Osteoblast (primary cell): Measurements from ENCODE around the gene RPL22L1. TPM values are rescaled to one million over a fixed set of nuclear protein-coding genes. Genes with fewer than 3 reads are reported as not detected.
A peak's percentile ranks its signal among the peaks of the same experiment; 100 is the strongest.

Source experiments
- DNase-seq: peaks from one replicate; pipeline ENCODE4 v3.0.0; 2011; ENCODE audit warnings: low spot score, mixed read lengths; ENCODE audit not compliant: insufficient read length; ENCODE audit errors: missing footprints
- H2AFZ ChIP-seq: 2 replicates; pipeline ENCODE4 v1.6.0; 2011; ENCODE audit warnings: mild to moderate bottlenecking, low read length
- H3K27ac ChIP-seq: 2 replicates; pipeline ENCODE4 v1.5.1; 2011; ENCODE audit warnings: mild to moderate bottlenecking, low read depth, low read length, moderate library complexity
- H3K27me3 ChIP-seq: 2 replicates; pipeline ENCODE4 v1.6.0; 2012; ENCODE audit warnings: mild to moderate bottlenecking, control low read depth, inconsistent platforms, low read length, moderate library complexity; ENCODE audit not compliant: insufficient read depth
- H3K36me3 ChIP-seq: 2 replicates; pipeline ENCODE4 v1.5.1; 2011; ENCODE audit warnings: mild to moderate bottlenecking, low read length, control low read depth, moderate library complexity; ENCODE audit not compliant: insufficient read depth
- H3K4me1 ChIP-seq: 2 replicates; pipeline ENCODE4 v1.5.1; 2011; ENCODE audit warnings: mild to moderate bottlenecking, low read length, control low read depth, moderate library complexity; ENCODE audit not compliant: insufficient read depth
- H3K4me2 ChIP-seq: 2 replicates; pipeline ENCODE4 v1.6.0; 2011; ENCODE audit warnings: mild to moderate bottlenecking, low read length; ENCODE audit not compliant: insufficient read depth
- H3K4me3 ChIP-seq: fragments of 200-600 bp; sonication (generic); 3 replicates; pipeline ENCODE4 v1.5.1; 2012; ENCODE audit warnings: mild to moderate bottlenecking, low read length, inconsistent platforms; ENCODE audit not compliant: insufficient read depth
- H3K79me2 ChIP-seq: 2 replicates; pipeline ENCODE4 v1.6.0; 2012; ENCODE audit warnings: mild to moderate bottlenecking, low read length, control low read depth, inconsistent platforms; ENCODE audit not compliant: insufficient read depth
- H3K9me3 ChIP-seq: 2 replicates; pipeline ENCODE4 v1.5.1; 2011; ENCODE audit warnings: low read depth, low read length, control low read depth
- H4K20me1 ChIP-seq: 2 replicates; pipeline ENCODE4 v1.6.0; 2012; ENCODE audit warnings: mild to moderate bottlenecking, low read length, control low read depth; ENCODE audit not compliant: insufficient read depth
- total RNA-seq: library from RNA; depleted of rRNA; stranded (reverse); fragments of >200 nt; gene quantifications from 2 replicates; pipeline ENCODE4 v1.2.3, GENCODE V29; 2012
- TF ChIP-seq, protein P1 (sequence below): IDR thresholded peaks from 2 replicates; pipeline ENCODE4 v1.5.1; 2011; ENCODE audit warnings: mild to moderate bottlenecking, low read depth, low read length, moderate library complexity; ENCODE audit errors: extremely low read depth

Gene RPL22L1
- total RNA-seq, 1 donor: 297 TPM

DNA sequence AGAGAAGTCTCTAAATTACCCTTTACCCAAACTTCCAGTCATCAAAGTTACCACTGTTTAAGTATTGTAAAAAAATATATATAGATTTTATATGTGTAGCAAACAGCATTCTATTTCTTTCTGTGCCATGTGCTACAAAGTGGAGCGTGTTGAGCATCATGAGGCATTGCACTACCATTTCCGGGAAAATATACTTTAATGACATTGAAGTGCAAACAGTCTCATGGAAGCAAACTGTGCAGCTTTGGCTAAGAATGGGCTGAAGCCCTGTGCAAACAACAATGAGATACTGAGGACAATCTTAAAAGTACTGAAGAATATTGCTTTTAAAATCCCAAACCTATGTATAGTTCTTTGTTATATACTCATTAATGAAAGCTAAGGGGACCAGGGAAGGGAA lies 6.5 kb upstream of the RPL22L1 start:
- Histone ChIP-seq H4K20me1 (no peaks in the 10 kb centered on the region), H3K79me2 (no peaks in the 10 kb centered on the region), H3K36me3 (no peaks in the 10 kb centered on the region), H3K4me2 (no peak overlapping the region), H3K9me3 (no peaks in the 10 kb centered on the region), H3K4me1 (no peaks in the 10 kb centered on the region), H2AFZ (no peak overlapping the region), H3K27me3 (no peaks in the 10 kb centered on the region), H3K27ac (no peak overlapping the region), H3K4me3 (no peak overlapping the region)
- no peak for DNase-seq
- TF ChIP-seq, protein P1, sequence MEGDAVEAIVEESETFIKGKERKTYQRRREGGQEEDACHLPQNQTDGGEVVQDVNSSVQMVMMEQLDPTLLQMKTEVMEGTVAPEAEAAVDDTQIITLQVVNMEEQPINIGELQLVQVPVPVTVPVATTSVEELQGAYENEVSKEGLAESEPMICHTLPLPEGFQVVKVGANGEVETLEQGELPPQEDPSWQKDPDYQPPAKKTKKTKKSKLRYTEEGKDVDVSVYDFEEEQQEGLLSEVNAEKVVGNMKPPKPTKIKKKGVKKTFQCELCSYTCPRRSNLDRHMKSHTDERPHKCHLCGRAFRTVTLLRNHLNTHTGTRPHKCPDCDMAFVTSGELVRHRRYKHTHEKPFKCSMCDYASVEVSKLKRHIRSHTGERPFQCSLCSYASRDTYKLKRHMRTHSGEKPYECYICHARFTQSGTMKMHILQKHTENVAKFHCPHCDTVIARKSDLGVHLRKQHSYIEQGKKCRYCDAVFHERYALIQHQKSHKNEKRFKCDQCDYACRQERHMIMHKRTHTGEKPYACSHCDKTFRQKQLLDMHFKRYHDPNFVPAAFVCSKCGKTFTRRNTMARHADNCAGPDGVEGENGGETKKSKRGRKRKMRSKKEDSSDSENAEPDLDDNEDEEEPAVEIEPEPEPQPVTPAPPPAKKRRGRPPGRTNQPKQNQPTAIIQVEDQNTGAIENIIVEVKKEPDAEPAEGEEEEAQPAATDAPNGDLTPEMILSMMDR: no peak

DNA sequence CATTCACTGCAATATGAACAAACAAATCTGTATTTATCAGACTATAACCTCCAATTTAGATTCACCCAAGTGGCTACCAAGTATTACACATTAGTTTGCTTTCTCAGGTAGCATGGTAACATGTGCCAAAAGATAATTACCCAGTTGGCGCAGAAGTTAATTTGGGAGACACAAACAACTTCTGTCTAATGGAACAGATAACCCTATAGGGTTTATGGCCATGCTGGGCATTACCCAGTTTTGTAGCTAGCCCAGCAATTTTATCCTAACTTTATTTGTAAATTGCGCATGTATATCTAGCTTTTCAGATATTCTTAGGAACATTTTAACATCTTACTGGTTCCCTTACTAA lies 780 bp downstream of the RPL22L1 start:
- Histone ChIP-seq H3K4me1 (peaks cover 22% of the 10 kb centered on the region), H3K36me3 (peaks cover 32% of the 10 kb centered on the region), H3K4me3 (peak overlapping the region; percentile 85), H3K27me3 (no peaks in the 10 kb centered on the region), H3K4me2 (peak overlapping the region; percentile 97), H2AFZ (peak overlapping the region; percentile 8), H3K9me3 (no peaks in the 10 kb centered on the region), H4K20me1 (peaks cover 22% of the 10 kb centered on the region), H3K27ac (peak overlapping the region; percentile 92), H3K79me2 (peaks cover 13% of the 10 kb centered on the region)
- no peak for DNase-seq
- TF ChIP-seq, protein P1: no peak

DNA sequence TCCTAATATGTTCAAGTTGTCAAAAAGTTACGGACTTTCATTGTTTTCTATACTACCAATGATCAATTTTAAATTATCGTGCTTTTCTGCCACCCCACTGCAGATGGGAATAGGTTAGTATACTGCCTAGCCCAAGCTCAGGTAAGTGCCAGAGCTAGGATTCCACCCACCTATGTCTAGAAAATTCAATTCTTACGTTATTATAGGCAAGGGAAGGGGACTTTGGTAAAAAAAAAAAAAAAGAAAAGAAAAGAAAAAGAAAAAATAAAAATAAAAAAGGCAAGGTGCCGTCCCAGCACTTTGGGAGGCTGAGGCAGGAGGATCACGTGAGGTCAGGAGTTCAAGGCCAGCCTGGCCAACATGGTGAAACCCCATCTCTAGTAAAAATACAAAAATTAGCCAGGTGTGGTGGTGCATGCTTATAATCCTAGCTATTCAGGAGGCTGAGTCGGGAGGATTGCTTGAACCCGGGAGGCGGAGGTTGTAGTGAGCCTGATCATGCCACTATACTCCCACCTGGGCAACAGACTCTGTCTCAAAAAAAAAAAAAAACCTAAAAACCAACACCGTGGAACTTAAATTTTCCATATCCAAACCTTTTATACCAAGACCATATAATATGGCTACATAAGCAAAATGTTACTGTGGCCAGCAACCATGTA lies 1.3 kb downstream of the RPL22L1 start:
- no peaks in the 10 kb centered on the region for H3K27me3 ChIP-seq
- DNase-seq: no peak
- TF ChIP-seq, protein P1: no peak
- peaks cover 32% of the 10 kb centered on the region for H3K36me3 ChIP-seq
- H3K79me2 ChIP-seq: peaks cover 13% of the 10 kb centered on the region
- peak overlapping the region; percentile 92 for H3K27ac ChIP-seq
- H2AFZ ChIP-seq: no peak overlapping the region
- peak overlapping the region; percentile 97 for H3K4me2 ChIP-seq
- H3K4me3 ChIP-seq: peak overlapping the region; percentile 85
- H3K9me3 ChIP-seq: no peaks in the 10 kb centered on the region
- peaks cover 22% of the 10 kb centered on the region for H3K4me1 ChIP-seq
- peaks cover 22% of the 10 kb centered on the region for H4K20me1 ChIP-seq

DNA sequence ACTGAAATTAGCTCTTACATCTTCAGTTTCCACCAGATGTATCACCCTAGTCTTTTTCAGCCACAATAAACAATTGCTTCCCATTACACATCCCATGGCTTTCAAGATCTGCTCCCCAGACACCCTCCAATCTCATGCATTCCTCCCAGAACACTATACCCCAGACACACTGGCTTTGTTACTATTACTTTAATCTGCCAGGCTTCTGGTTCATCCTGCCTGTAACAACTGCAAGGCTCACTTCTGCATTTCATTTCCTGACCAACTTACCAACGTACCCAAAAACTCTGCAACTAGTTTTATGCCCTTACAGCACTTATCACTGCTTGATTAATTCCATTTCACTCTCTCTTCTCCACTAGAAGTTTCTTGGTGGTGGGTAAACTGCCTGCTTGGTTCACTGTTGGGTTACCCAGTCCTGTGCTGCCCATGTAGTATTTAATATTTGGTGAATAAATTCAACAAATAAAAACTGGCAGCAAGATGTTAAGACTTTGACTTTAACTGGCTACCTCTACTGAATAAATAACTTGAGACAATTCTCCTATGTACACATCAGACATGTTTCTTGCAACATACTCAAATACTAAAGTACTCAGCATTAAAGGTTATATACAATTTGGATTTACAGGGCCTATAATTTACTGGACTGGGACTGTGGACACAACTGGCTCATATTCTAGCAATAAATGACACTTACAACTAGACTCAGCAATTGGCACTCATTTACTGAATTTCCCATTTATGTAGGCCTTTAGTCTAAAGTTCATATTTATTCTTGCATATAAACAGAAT lies 2.7 kb downstream of the RPL22L1 start:
- peaks cover 22% of the 10 kb centered on the region for H4K20me1 ChIP-seq
- DNase-seq: peak; percentile 36
- peaks cover 32% of the 10 kb centered on the region for H3K36me3 ChIP-seq
- no peak overlapping the region for H2AFZ ChIP-seq
- H3K27ac ChIP-seq: peak overlapping the region; percentile 30
- no peaks in the 10 kb centered on the region for H3K9me3 ChIP-seq
- peaks cover 13% of the 10 kb centered on the region for H3K79me2 ChIP-seq
- TF ChIP-seq, protein P1: no peak
- H3K4me1 ChIP-seq: peaks cover 22% of the 10 kb centered on the region
- peak overlapping the region; percentile 38 for H3K4me3 ChIP-seq
- peak overlapping the region; percentile 97 for H3K4me2 ChIP-seq
- H3K27me3 ChIP-seq: no peaks in the 10 kb centered on the region
